Neural progenitor cell (in vitro differentiated cells): ENCODE data around the gene CLEC10A. TPM values are rescaled to one million over a fixed set of nuclear protein-coding genes. Genes with fewer than 3 reads are reported as not detected.
A peak's percentile ranks its signal among the peaks of the same experiment; 100 is the strongest.
"Not testable (repeated sequence)": the region's sequence is repeated elsewhere in the genome, so short reads cannot be mapped to it uniquely, and the experiment has no call there.

ENCODE experiments used
- DNase-seq: peaks from one replicate; pipeline ENCODE4 v3.0.0-alpha.2; 2016; ENCODE audit warnings: low spot score
- H2AFZ ChIP-seq: fragments of 200-600 bp; sonication (generic); replicated peaks from 2 replicates; pipeline ENCODE4 v1.6.1; 2016; ENCODE audit warnings: antibody characterized with exemption
- H3F3A ChIP-seq: fragments of 200-600 bp; sonication (generic); 2 replicates; pipeline ENCODE4 v1.6.1; 2016; ENCODE audit warnings: antibody characterized with exemption, low read depth
- H3K27ac ChIP-seq: fragments of 200-600 bp; sonication (generic); 2 replicates; pipeline ENCODE4 v1.5.1; 2016; ENCODE audit warnings: mild to moderate bottlenecking
- H3K27me3 ChIP-seq: fragments of 200-600 bp; sonication (generic); 2 replicates; pipeline ENCODE4 v1.6.1; 2016; ENCODE audit warnings: mild to moderate bottlenecking, moderate library complexity
- H3K36me3 ChIP-seq: fragments of 200-600 bp; sonication (generic); 2 replicates; pipeline ENCODE4 v1.5.1; 2016
- H3K4me1 ChIP-seq: fragments of 200-600 bp; sonication (generic); 2 replicates; pipeline ENCODE4 v1.6.1; 2016; ENCODE audit warnings: mixed run types
- H3K4me2 ChIP-seq: fragments of 200-600 bp; sonication (generic); 2 replicates; pipeline ENCODE4 v1.6.1; 2016
- H3K4me3 ChIP-seq: fragments of 200-600 bp; sonication (generic); 2 replicates; pipeline ENCODE4 v1.5.1; 2016
- H3K79me2 ChIP-seq: fragments of 200-600 bp; sonication (generic); 2 replicates; pipeline ENCODE4 v1.6.1; 2016; ENCODE audit warnings: low read depth
- H3K9ac ChIP-seq: fragments of 200-600 bp; sonication (generic); 2 replicates; pipeline ENCODE4 v1.6.1; 2016
- H3K9me3 ChIP-seq: fragments of 200-600 bp; sonication (generic); 2 replicates; pipeline ENCODE4 v1.5.1; 2016; ENCODE audit warnings: low read depth
- H4K20me1 ChIP-seq: fragments of 200-600 bp; sonication (generic); 2 replicates; pipeline ENCODE4 v1.6.1; 2016; ENCODE audit warnings: low read depth
- H3K27ac Mint-ChIP-seq: 3 replicates; pipeline ENCODE4 v1.8.0; 2021; ENCODE audit warnings: mixed read lengths
- H3K27me3 Mint-ChIP-seq: 2 replicates; pipeline ENCODE4 v1.8.0; 2022; ENCODE audit warnings: low read depth, mild to moderate bottlenecking, inconsistent platforms, moderate library complexity, mixed read lengths; ENCODE audit not compliant: insufficient read depth
- H3K36me3 Mint-ChIP-seq: 3 replicates; pipeline ENCODE4 v1.8.0; 2021; ENCODE audit warnings: mixed read lengths
- H3K4me1 Mint-ChIP-seq: 3 replicates; pipeline ENCODE4 v1.8.0; 2021; ENCODE audit warnings: mixed read lengths
- H3K4me3 Mint-ChIP-seq: 3 replicates; pipeline ENCODE4 v1.8.0; 2021; ENCODE audit warnings: mild to moderate bottlenecking, moderate library complexity, mixed read lengths
- H3K9me3 Mint-ChIP-seq: 3 replicates; pipeline ENCODE4 v1.8.0; 2020; ENCODE audit warnings: mixed read lengths
- CTCF ChIP-seq: fragments of 200-600 bp; sonication (generic); IDR thresholded peaks from 2 replicates; pipeline ENCODE4 v1.5.1; 2017; ENCODE audit warnings: antibody characterized with exemption, mild to moderate bottlenecking
- EZH2 ChIP-seq: fragments of 200-600 bp; sonication (generic); IDR thresholded peaks from 2 replicates; pipeline ENCODE4 v1.6.1; 2017; ENCODE audit warnings: antibody characterized with exemption, mild to moderate bottlenecking, moderate library complexity
- EZH2phosphoT487 ChIP-seq: fragments of 200-600 bp; sonication (generic); IDR thresholded peaks from 2 replicates; pipeline ENCODE4 v1.6.1; 2017; ENCODE audit warnings: antibody characterized with exemption
- total RNA-seq: library from RNA; depleted of rRNA; stranded (reverse); fragments of >200 nt; gene quantifications from 2 replicates; pipeline ENCODE4 v1.2.3, GENCODE V29; 2015; ENCODE audit warnings: low replicate concordance

CLEC10A gene
- total RNA-seq, 1 donor from 2014 or later = not detected

GRCh38 chr17:7095625-7096024, 15.6 kb upstream of the CLEC10A start:
- Mint-ChIP-seq H3K27ac (no peak overlapping the region), H3K9me3 (peaks cover 7% of the 10 kb centered on the region)

GRCh38 chr17:7094652-7095019, 14.6 kb upstream of the CLEC10A start:
- peaks cover 7% of the 10 kb centered on the region for H3K4me1 Mint-ChIP-seq
- H3F3A ChIP-seq = no peaks in the 10 kb centered on the region
- H3K27ac ChIP-seq = no peak overlapping the region
- TF ChIP-seq EZH2phosphoT487 = no peak
- no peak for TF ChIP-seq EZH2
- TF ChIP-seq CTCF = no peak
- no peak for DNase-seq
- H3K4me2 ChIP-seq = no peak overlapping the region
- no peaks in the 10 kb centered on the region for H3K79me2 ChIP-seq
- no peak overlapping the region for H3K9ac ChIP-seq
- H3K27me3 Mint-ChIP-seq = peaks cover 14% of the 10 kb centered on the region
- no peaks in the 10 kb centered on the region for H3K4me1 ChIP-seq
- H3K9me3 Mint-ChIP-seq = peaks cover 10% of the 10 kb centered on the region
- peak overlapping the region; percentile 24 for H3K27ac Mint-ChIP-seq
- no peak overlapping the region for H3K4me3 ChIP-seq
- no peak overlapping the region for H3K4me3 Mint-ChIP-seq
- peaks cover 3% of the 10 kb centered on the region for H3K27me3 ChIP-seq
- H3K36me3 Mint-ChIP-seq = peaks cover 2% of the 10 kb centered on the region
- no peaks in the 10 kb centered on the region for H3K36me3 ChIP-seq
- no peaks in the 10 kb centered on the region for H3K9me3 ChIP-seq
- H2AFZ ChIP-seq = no peak overlapping the region
- H4K20me1 ChIP-seq = no peaks in the 10 kb centered on the region

More at GRCh38 chr17:7095625-7096024, 15.6 kb upstream of the CLEC10A start:
- Histone ChIP-seq H3K9me3 (no peaks in the 10 kb centered on the region), H3K27me3 (peaks cover 13% of the 10 kb centered on the region), H3F3A (no peaks in the 10 kb centered on the region), H4K20me1 (no peaks in the 10 kb centered on the region), H3K36me3 (no peaks in the 10 kb centered on the region), H2AFZ (no peak overlapping the region), H3K27ac (no peak overlapping the region), H3K79me2 (no peaks in the 10 kb centered on the region), H3K4me3 (no peak overlapping the region), H3K4me1 (no peaks in the 10 kb centered on the region), H3K4me2 (no peak overlapping the region), H3K9ac (no peak overlapping the region)
- Mint-ChIP-seq H3K4me1 (peaks cover 11% of the 10 kb centered on the region), H3K4me3 (no peak overlapping the region), H3K36me3 (peaks cover 2% of the 10 kb centered on the region), H3K27me3 (peaks cover 17% of the 10 kb centered on the region)
- TF ChIP-seq EZH2 (no peak), CTCF (no peak), EZH2phosphoT487 (no peak)
- no peak for DNase-seq

GRCh38 chr17:7091311-7092005, 11.4 kb upstream of the CLEC10A start:
- not testable (repeated sequence) for H3K36me3 Mint-ChIP-seq, H3K4me1 ChIP-seq, DNase-seq, H3K27ac ChIP-seq, H3K36me3 ChIP-seq, H3K9ac ChIP-seq, H3K4me3 Mint-ChIP-seq, H3K79me2 ChIP-seq, H3K4me3 ChIP-seq, H3K4me2 ChIP-seq, H3K27me3 ChIP-seq, H3K9me3 ChIP-seq, H2AFZ ChIP-seq, H4K20me1 ChIP-seq, H3F3A ChIP-seq, H3K27me3 Mint-ChIP-seq
- H3K4me1 Mint-ChIP-seq = peaks cover 12% of the 10 kb centered on the region
- H3K9me3 Mint-ChIP-seq = peaks cover 12% of the 10 kb centered on the region
- peak overlapping the region; percentile 33 for H3K27ac Mint-ChIP-seq

GRCh38 chr17:7089570-7089969, 9.5 kb upstream of the CLEC10A start:
- H3K79me2 ChIP-seq, H3K4me3 Mint-ChIP-seq: not testable (repeated sequence)

GRCh38 chr17:7088442-7088841, 8.4 kb upstream of the CLEC10A start:
- not testable (repeated sequence) for H3K9ac ChIP-seq, H3K36me3 Mint-ChIP-seq, H3K4me2 ChIP-seq, H3F3A ChIP-seq, H3K27ac Mint-ChIP-seq, H3K4me1 ChIP-seq, H3K4me3 ChIP-seq, H3K4me3 Mint-ChIP-seq, H3K36me3 ChIP-seq, H3K9me3 ChIP-seq, H3K27ac ChIP-seq, H3K27me3 ChIP-seq, H3K27me3 Mint-ChIP-seq, DNase-seq, H4K20me1 ChIP-seq, H3K79me2 ChIP-seq
- peak overlapping the region; percentile 47 for H2AFZ ChIP-seq
- Mint-ChIP-seq H3K9me3 (peaks cover 12% of the 10 kb centered on the region), H3K4me1 (peaks cover 12% of the 10 kb centered on the region)

More at GRCh38 chr17:7089570-7089969, 9.5 kb upstream of the CLEC10A start:
- not testable (repeated sequence) for H3K4me3 ChIP-seq, DNase-seq, H3K9ac ChIP-seq, H3K27me3 ChIP-seq, H3K27ac ChIP-seq, H4K20me1 ChIP-seq, H3K36me3 Mint-ChIP-seq, H2AFZ ChIP-seq, H3K27me3 Mint-ChIP-seq, H3K9me3 ChIP-seq, H3K4me2 ChIP-seq, H3K27ac Mint-ChIP-seq, H3K36me3 ChIP-seq, H3F3A ChIP-seq, H3K4me1 ChIP-seq
- H3K9me3 Mint-ChIP-seq = peaks cover 12% of the 10 kb centered on the region
- H3K4me1 Mint-ChIP-seq = peaks cover 12% of the 10 kb centered on the region
